ENCODE data around the gene APH1B. TPM values are rescaled to one million over a fixed set of nuclear protein-coding genes. Genes with fewer than 3 reads are reported as not detected.

The APH1B gene
- total and polyA plus RNA-seq, 2 donors (not counting 3 experiments of a cell fraction or from before 2014, with no cell fraction given): 14.6 to 24.6 TPM

DNA sequence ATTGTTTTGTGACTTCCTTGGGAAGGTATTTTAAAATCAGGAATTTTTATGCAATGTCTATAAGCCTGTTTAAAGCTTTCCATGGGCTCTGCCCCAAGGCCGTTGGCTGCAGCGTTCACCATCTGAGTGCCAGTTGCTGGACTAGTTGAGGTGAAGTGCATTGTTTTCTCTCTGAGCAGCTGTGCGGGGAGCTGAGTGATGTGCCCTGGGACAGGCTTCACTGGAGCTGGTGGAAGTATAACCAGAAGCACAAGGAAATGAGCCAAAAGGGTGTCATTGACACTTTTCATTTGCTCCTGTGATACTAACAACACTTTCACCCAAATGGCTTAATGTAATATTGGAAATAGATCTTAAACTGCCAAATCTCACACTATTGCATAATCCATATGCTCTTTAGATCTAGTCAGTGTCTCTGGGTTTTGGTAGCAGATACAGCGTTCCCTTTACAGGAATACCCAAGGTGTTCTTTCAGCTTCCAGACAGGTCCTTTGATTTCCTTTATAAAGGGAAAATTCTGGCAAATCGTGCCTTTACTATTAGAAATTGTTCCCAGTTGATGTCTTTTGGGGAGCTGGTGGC lies 29.2 kb downstream of the APH1B start:
- intact Hi-C loops (cut with micrococcal nuclease): no loop called here
- H3K27ac ChIP-seq (ENCODE audit: insufficient read depth, low read depth, low read length): no peak overlapping the region
- H3K9me1 ChIP-seq (replicated peaks; ENCODE audit: control insufficient read depth, extremely low read depth, insufficient read depth, low read length): no peaks in the 10 kb centered on the region
- H3K27me3 ChIP-seq (ENCODE audit: control insufficient read depth in 2 of 2, insufficient read depth in 2 of 2, low read length in 2 of 2): no peaks in the 10 kb centered on the region
- POLR2A ChIA-PET: no interaction called here
- no peak overlapping the region for H3K4me2 ChIP-seq (ENCODE audit: insufficient read depth, low read length)
- FAIRE-seq (no peak), DNase-seq (ENCODE audit: low read depth, low spot score) (no peak)
- H3K36me3 ChIP-seq (ENCODE audit: control insufficient read depth in 2 of 2, extremely low read depth in 1 of 2, insufficient read depth in 2 of 2, low read length in 2 of 2): peaks cover 0 to 6% of the 10 kb centered on the region in 2 experiments
- H3K4me1 ChIP-seq (ENCODE audit: control insufficient read depth, extremely low read depth, insufficient read depth, low read length): peaks cover 15% of the 10 kb centered on the region
- no peak overlapping the region for H2AFZ ChIP-seq (ENCODE audit: low read depth, low read length)
- CTCF ChIA-PET: interaction anchor here (1.2 to 1.4 kb wide), 2 partner anchors 9 to 15 kb away, joined by 4 read pairs; no protein-coding TSS in a partner anchor
- TF ChIP-seq POLR2AphosphoS5 (IDR thresholded peaks at IDR 0.05; ENCODE audit: insufficient read depth, low read depth, low read length) (no peak), EZH2 (IDR thresholded peaks at IDR 0.05; ENCODE audit: borderline replicate concordance, low read depth, low read length, severe bottlenecking) (no peak), JUN (IDR thresholded peaks at IDR 0.05; ENCODE audit: borderline replicate concordance, insufficient read depth, insufficient read length, low read depth) (no peak), MYC (IDR thresholded peaks at IDR 0.05; ENCODE audit: low read depth, low read length) (no peak), FOS (IDR thresholded peaks at IDR 0.05; ENCODE audit: borderline replicate concordance, insufficient read depth, low read length) (no peak), CTCF (IDR thresholded peaks at IDR 0.05; ENCODE audit: extremely low read depth in 1 of 2, insufficient read depth in 1 of 2, low read depth in 1 of 2, low read length in 2 of 2) (no peak), POLR2A (IDR thresholded peaks at IDR 0.05; ENCODE audit: low read depth, low read length) (no peak), GATA2 (IDR thresholded peaks at IDR 0.05; ENCODE audit: insufficient read depth, insufficient read length, low read depth, low read length) (no peak)
- TF ChIP-seq, protein P1, sequence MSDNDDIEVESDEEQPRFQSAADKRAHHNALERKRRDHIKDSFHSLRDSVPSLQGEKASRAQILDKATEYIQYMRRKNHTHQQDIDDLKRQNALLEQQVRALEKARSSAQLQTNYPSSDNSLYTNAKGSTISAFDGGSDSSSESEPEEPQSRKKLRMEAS (IDR thresholded peaks at IDR 0.05; ENCODE audit: insufficient read depth, insufficient read length): no peak
- no peaks in the 10 kb centered on the region for H3K79me2 ChIP-seq (ENCODE audit: control insufficient read depth, insufficient read depth, low read length)
- H3K9me3 ChIP-seq (replicated peaks; ENCODE audit: control insufficient read depth, insufficient read depth, low read length): no peaks in the 10 kb centered on the region
- H3K4me3 ChIP-seq (replicated peaks in 1 of 3; ENCODE audit: insufficient read depth in 1 of 3, low read depth in 1 of 3, low read length in 3 of 3): no peak overlapping the region
- H3K9ac ChIP-seq (replicated peaks; ENCODE audit: extremely low read depth, insufficient read depth, low read length): no peak overlapping the region
- no TSS peak for BruUV-seq (replicated peaks)
- H4K20me1 ChIP-seq (replicated peaks; ENCODE audit: control insufficient read depth, extremely low read depth, insufficient read depth, low read length): no peaks in the 10 kb centered on the region
- dilution Hi-C loops (cut with MboI; ENCODE audit: extremely low pct_ligation_motif_present, low sequenced_read_pairs): no loop called here
